22Rv1 (cell line): ENCODE results near the gene MYO15B.

ENCODE experiments used
- CTCF ChIP-seq: fragments of 450-650 bp; IDR thresholded peaks from 2 replicates; pipeline ENCODE4 v1.5.1; 2017; ENCODE audit warnings: mild to moderate bottlenecking
- ZFX ChIP-seq: fragments of 450-650 bp; IDR thresholded peaks from 2 replicates; pipeline ENCODE4 v1.6.1; 2017; ENCODE audit warnings: antibody characterized with exemption, borderline replicate concordance

- TF ChIP-seq CTCF (no peak), ZFX (no peak)
Observed at GRCh38 chr17:75542229-75542628, 45.4 kb upstream of the MYO15B start.
